ENCODE data around the gene GRIA2.
"Not testable (repeated sequence)": the region's sequence is repeated elsewhere in the genome, so short reads cannot be mapped to it uniquely, and the experiment has no call there.

The GRIA2 gene

GRCh38 chr4:157220371-157220881, at the start of gene GRIA2:
Gene GRIA2, plus strand, starts transcription at chr4:157220728. Its CDS starts 315 bp downstream, at chr4:157221043.
- DNase-seq: peak; percentile 65 to 93 (median 84)
- intact Hi-C loops (cut with DNase I): loop anchor here (2.0 to 10.0 kb wide), 3 partner anchors 74 to 758 kb away; no protein-coding TSS in a partner anchor

GRCh38 chr4:157172011-157172410, 48.5 kb upstream of the GRIA2 start:
- intact Hi-C loops (cut with DNase I): no loop called here
- no peak for DNase-seq

- intact Hi-C loops (cut with DNase I); DNase-seq: not testable (repeated sequence)
Measured at GRCh38 chr4:157180268-157180667, 40.3 kb upstream of the GRIA2 start.

- intact Hi-C loops (cut with DNase I): no loop called here
- DNase-seq: no peak
Measured at GRCh38 chr4:157184300-157184699, 36.2 kb upstream of the GRIA2 start.

GRCh38 chr4:157185363-157185762, 35.2 kb upstream of the GRIA2 start:
- intact Hi-C loops (cut with DNase I): no loop called here
- DNase-seq: no peak

- no peak for DNase-seq
- intact Hi-C loops (cut with DNase I): no loop called here
Measured at GRCh38 chr4:157195374-157195773, 25.2 kb upstream of the GRIA2 start.

GRCh38 chr4:157196046-157196445, 24.5 kb upstream of the GRIA2 start:
- intact Hi-C loops (cut with DNase I): no loop called here
- no peak for DNase-seq

- intact Hi-C loops (cut with DNase I): no loop called here
- DNase-seq: peak in 11 of 42 donors; percentile 8 to 53 (median 17)
Measured at GRCh38 chr4:157204634-157205244, 15.8 kb upstream of the GRIA2 start.

- intact Hi-C loops (cut with DNase I): no loop called here
- DNase-seq: peak in 1 of 42 donors; percentile 56
Measured at GRCh38 chr4:157217708-157218107, 2.8 kb upstream of the GRIA2 start.

GRCh38 chr4:157219711-157220370, 687 bp upstream of the GRIA2 start:
- intact Hi-C loops (cut with DNase I): loop anchor here (2.0 to 10.0 kb wide), 3 partner anchors 75 to 759 kb away; no protein-coding TSS in a partner anchor
- DNase-seq: peak in 3 of 42 donors; percentile 16 to 29 (median 16)

- intact Hi-C loops (cut with DNase I): loop anchor here (2.0 to 10.0 kb wide), 3 partner anchors 73 to 757 kb away; no protein-coding TSS in a partner anchor
- DNase-seq: peak in 25 of 42 donors; percentile 6 to 74 (median 45)
Measured at GRCh38 chr4:157221426-157221894, 932 bp downstream of the GRIA2 start.

GRCh38 chr4:157221895-157222770, 1.6 kb downstream of the GRIA2 start:
- intact Hi-C loops (cut with DNase I): loop anchor here (2.0 to 10.0 kb wide), 3 partner anchors 73 to 757 kb away; no protein-coding TSS in a partner anchor
- peak; percentile 40 to 86 (median 70) for DNase-seq

GRCh38 chr4:157222771-157223160, 2.2 kb downstream of the GRIA2 start:
- intact Hi-C loops (cut with DNase I): loop anchor here (10.0 kb wide), 2 partner anchors 72 to 582 kb away; no protein-coding TSS in a partner anchor
- peak in 28 of 42 donors; percentile 28 to 72 (median 46) for DNase-seq

- no peak for DNase-seq
- intact Hi-C loops (cut with DNase I): loop anchor here (10.0 kb wide), 2 partner anchors 71 to 581 kb away; no protein-coding TSS in a partner anchor
Measured at GRCh38 chr4:157223456-157223855, 2.9 kb downstream of the GRIA2 start.

GRCh38 chr4:157225096-157225495, 4.6 kb downstream of the GRIA2 start:
- intact Hi-C loops (cut with DNase I): loop anchor here (10.0 kb wide), 2 partner anchors 70 to 580 kb away; no protein-coding TSS in a partner anchor
- no peak for DNase-seq

GRCh38 chr4:157226035-157226434, 5.5 kb downstream of the GRIA2 start:
- intact Hi-C loops (cut with DNase I): loop anchor here (10.0 kb wide), 2 partner anchors 69 to 579 kb away; no protein-coding TSS in a partner anchor
- DNase-seq: no peak

GRCh38 chr4:157226601-157227000, 6.1 kb downstream of the GRIA2 start:
- no peak for DNase-seq
- intact Hi-C loops (cut with DNase I): loop anchor here (10.0 kb wide), 2 partner anchors 68 to 578 kb away; no protein-coding TSS in a partner anchor

- DNase-seq: no peak
- intact Hi-C loops (cut with DNase I): no loop called here
Measured at GRCh38 chr4:157231525-157231924, 11.0 kb downstream of the GRIA2 start.

GRCh38 chr4:157242871-157243270, 22.3 kb downstream of the GRIA2 start:
- DNase-seq: no peak
- intact Hi-C loops (cut with DNase I): no loop called here

Data from head of caudate nucleus (tissue), 42 donors.